ENCODE data around the gene UFL1. TPM values are rescaled to one million over a fixed set of nuclear protein-coding genes. Genes with fewer than 3 reads are reported as not detected.
"Not testable (repeated sequence)": the region's sequence is repeated elsewhere in the genome, so short reads cannot be mapped to it uniquely, and the experiment has no call there.

UFL1 gene
- total RNA-seq, result 15.4 TPM

DNA sequence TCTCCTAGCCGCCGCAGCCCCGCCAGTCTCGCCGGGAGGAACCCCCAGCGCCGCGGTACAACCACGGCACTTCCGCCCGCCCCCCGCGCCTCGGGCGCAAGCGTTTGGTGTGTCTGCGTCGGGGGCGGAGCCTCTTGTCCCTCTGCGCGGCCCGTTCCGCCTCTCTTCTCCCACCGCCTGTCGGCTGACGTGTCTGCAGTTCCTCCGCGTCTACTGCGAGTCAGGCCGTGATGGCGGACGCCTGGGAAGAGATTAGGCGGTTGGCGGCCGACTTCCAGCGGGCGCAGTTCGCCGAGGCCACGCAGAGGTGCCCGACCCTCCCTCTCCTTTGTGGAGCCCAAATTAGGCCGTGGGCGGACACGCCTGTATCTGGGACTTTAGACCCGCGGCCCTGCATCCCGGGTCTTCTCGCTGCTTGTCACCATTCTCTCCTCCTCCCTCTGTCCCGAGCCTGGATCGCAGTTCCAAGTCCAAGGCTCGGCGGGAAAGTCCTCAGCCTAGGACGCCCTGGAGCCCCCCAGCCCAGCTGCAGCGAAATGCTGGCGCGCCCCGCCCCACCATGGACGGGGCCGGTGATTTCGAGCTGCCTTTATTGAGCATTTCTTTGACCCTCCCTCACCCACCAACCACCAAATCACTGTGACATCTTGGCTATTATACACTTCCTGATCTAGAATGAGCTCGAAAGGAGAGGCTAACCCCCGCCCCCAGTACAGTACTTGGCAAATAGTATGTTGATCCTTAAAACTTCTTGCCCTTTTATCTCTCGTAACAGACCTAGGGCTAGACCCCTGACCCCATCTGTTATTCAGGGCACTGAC lies at the start of gene UFL1:
Gene UFL1, plus strand, starts transcription at position 163 of the 821 bp plus-strand sequence. Its CDS starts 68 bp downstream, at position 231.
- H3K4me1 ChIP-seq, result peaks cover 4 to 19% of the 10 kb centered on the region in 2 donors
- intact Hi-C loops (cut with DNase I), result loop anchor here (2.0 to 10.0 kb wide), 5 partner anchors 315 to 947 kb away; partner anchors contain the start of genes GPR63, MANEA and MMS22L
- TF ChIP-seq, protein P1, sequence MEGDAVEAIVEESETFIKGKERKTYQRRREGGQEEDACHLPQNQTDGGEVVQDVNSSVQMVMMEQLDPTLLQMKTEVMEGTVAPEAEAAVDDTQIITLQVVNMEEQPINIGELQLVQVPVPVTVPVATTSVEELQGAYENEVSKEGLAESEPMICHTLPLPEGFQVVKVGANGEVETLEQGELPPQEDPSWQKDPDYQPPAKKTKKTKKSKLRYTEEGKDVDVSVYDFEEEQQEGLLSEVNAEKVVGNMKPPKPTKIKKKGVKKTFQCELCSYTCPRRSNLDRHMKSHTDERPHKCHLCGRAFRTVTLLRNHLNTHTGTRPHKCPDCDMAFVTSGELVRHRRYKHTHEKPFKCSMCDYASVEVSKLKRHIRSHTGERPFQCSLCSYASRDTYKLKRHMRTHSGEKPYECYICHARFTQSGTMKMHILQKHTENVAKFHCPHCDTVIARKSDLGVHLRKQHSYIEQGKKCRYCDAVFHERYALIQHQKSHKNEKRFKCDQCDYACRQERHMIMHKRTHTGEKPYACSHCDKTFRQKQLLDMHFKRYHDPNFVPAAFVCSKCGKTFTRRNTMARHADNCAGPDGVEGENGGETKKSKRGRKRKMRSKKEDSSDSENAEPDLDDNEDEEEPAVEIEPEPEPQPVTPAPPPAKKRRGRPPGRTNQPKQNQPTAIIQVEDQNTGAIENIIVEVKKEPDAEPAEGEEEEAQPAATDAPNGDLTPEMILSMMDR (IDR thresholded peaks at IDR 0.05), result peak in 1 of 3 experiments; percentile 23

GRCh38 chr6:96472291-96472690 lies 49.3 kb upstream of the UFL1 start:
- H3K36me3 ChIP-seq; H3K27ac ChIP-seq; H3K9me3 ChIP-seq; H3K27me3 ChIP-seq; H3K4me3 ChIP-seq; H3K4me1 ChIP-seq; DNase-seq (ENCODE audit: low spot score in 2 of 2); intact Hi-C loops (cut with DNase I): not testable (repeated sequence)

More for the DNA sequence above, at the start of gene UFL1:
- no peaks in the 10 kb centered on the region for H3K9me3 ChIP-seq
- peak within 1 kb of the TSS; percentile 76 to 89 for H3K4me3 ChIP-seq
- no peaks in the 10 kb centered on the region for H3K27me3 ChIP-seq
- peak within 1 kb of the TSS; percentile 92 to 97 for H3K27ac ChIP-seq
- peak; percentile 84 to 97 for DNase-seq (ENCODE audit: low spot score in 2 of 2)
- H3K36me3 ChIP-seq, result peaks cover 4 to 14% of the 10 kb centered on the region in 2 donors

- DNase-seq (ENCODE audit: low spot score in 2 of 2), result no peak
- intact Hi-C loops (cut with DNase I), result no loop called here
- Histone ChIP-seq H3K27me3 (no peaks in the 10 kb centered on the region), H3K4me1 (no peaks in the 10 kb centered on the region), H3K9me3 (peaks cover 0 to 41% of the 10 kb centered on the region in 2 donors), H3K4me3 (no peak overlapping the region), H3K36me3 (no peaks in the 10 kb centered on the region), H3K27ac (no peak overlapping the region)
- TF ChIP-seq, protein P1 (IDR thresholded peaks at IDR 0.05), result no peak
Observed at GRCh38 chr6:96478695-96479094, 42.9 kb upstream of the UFL1 start.

- DNase-seq (ENCODE audit: low spot score in 2 of 2), result no peak
- Histone ChIP-seq H3K36me3 (no peaks in the 10 kb centered on the region), H3K4me3 (no peak overlapping the region), H3K27me3 (no peaks in the 10 kb centered on the region), H3K4me1 (no peaks in the 10 kb centered on the region), H3K27ac (no peak overlapping the region), H3K9me3 (peaks cover 4 to 86% of the 10 kb centered on the region in 2 donors)
- intact Hi-C loops (cut with DNase I), result no loop called here
- TF ChIP-seq, protein P1 (IDR thresholded peaks at IDR 0.05), result no peak
Observed at GRCh38 chr6:96491926-96492325, 29.7 kb upstream of the UFL1 start.

- no peaks in the 10 kb centered on the region for H3K4me1 ChIP-seq
- H3K9me3 ChIP-seq, result peaks cover 8 to 47% of the 10 kb centered on the region in 2 donors
- intact Hi-C loops (cut with DNase I), result no loop called here
- no peak for DNase-seq (ENCODE audit: low spot score in 2 of 2)
- H3K4me3 ChIP-seq, result no peak overlapping the region
- TF ChIP-seq, protein P1 (IDR thresholded peaks at IDR 0.05), result no peak
- H3K27me3 ChIP-seq, result no peaks in the 10 kb centered on the region
- H3K36me3 ChIP-seq, result no peaks in the 10 kb centered on the region
- no peak overlapping the region for H3K27ac ChIP-seq
Observed at GRCh38 chr6:96499781-96500180, 21.8 kb upstream of the UFL1 start.

- TF ChIP-seq, protein P1 (IDR thresholded peaks at IDR 0.05), result no peak
- H3K9me3 ChIP-seq, result peaks cover 0 to 25% of the 10 kb centered on the region in 2 donors
- DNase-seq (ENCODE audit: low spot score in 2 of 2), result no peak
- no peaks in the 10 kb centered on the region for H3K4me1 ChIP-seq
- intact Hi-C loops (cut with DNase I), result no loop called here
- H3K27ac ChIP-seq, result no peak overlapping the region
- no peaks in the 10 kb centered on the region for H3K27me3 ChIP-seq
- H3K36me3 ChIP-seq, result no peaks in the 10 kb centered on the region
- H3K4me3 ChIP-seq, result no peak overlapping the region
Observed at GRCh38 chr6:96502915-96503314, 18.7 kb upstream of the UFL1 start.
